HG03064 (cell line): Measurements from ENCODE around the gene HECTD2.
A peak's percentile ranks its signal among the peaks of the same experiment; 100 is the strongest.
"Not testable (repeated sequence)": the region's sequence is repeated elsewhere in the genome, so short reads cannot be mapped to it uniquely, and the experiment has no call there.

Experiments
- ATAC-seq: cut with Tn5 transposase; IDR thresholded peaks from one replicate; pipeline ENCODE4 v1.9.1; 2021; ENCODE audit warnings: low read depth; ENCODE audit not compliant: unreplicated experiment

Gene HECTD2, protein sequence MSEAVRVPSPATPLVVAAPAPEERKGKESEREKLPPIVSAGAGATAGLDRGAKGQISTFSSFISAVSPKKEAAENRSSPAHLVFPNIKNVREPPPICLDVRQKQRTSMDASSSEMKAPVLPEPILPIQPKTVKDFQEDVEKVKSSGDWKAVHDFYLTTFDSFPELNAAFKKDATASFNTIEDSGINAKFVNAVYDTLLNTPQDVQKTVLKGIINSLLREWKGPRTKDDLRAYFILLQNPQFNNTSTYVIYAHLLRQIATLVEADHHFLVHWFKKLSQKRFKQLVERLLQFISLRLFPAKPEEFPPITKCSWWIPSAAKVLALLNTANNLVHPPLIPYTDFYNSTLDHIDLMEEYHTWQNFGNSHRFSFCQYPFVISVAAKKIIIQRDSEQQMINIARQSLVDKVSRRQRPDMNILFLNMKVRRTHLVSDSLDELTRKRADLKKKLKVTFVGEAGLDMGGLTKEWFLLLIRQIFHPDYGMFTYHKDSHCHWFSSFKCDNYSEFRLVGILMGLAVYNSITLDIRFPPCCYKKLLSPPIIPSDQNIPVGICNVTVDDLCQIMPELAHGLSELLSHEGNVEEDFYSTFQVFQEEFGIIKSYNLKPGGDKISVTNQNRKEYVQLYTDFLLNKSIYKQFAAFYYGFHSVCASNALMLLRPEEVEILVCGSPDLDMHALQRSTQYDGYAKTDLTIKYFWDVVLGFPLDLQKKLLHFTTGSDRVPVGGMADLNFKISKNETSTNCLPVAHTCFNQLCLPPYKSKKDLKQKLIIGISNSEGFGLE

DNA sequence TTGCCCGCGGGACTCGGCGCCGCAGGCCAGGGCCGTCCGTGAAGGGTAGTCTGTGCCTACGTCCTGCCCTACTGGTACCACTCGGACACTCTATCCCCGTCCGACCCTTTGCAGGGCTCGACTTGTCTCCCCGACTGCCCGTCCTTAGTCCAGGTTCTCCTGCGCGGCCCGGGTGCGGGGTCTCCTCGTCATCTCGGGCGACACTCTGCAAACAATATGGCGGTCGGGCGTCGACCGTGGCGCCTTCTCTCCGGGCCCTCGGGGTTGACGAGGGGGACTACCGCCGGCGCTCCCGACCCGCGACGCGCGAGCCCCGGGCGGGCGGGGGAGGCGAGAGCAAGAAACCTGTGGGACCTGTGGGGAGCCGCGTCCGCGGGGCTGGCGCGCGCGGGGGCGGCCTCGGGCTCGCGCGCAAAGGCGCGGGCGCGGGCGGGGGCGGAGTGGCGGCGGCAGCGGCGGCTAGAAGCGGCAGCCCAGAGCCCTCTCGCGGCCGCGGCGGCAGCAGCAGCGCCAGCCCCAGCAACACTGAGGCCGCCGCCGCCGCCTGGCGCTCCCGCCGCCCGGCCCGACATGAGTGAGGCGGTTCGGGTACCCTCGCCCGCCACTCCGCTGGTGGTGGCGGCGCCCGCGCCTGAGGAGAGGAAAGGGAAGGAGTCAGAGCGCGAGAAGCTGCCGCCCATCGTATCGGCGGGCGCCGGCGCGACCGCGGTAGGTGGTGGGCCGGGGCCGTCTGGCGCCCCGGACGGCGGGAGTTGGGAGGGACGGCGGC lies at the start of gene HECTD2:
TSS of gene HECTD2 (plus strand) at position 476 of the 769 bp plus-strand sequence. CDS start at position 571, 95 bp downstream.
- peak; percentile 92 for ATAC-seq

GRCh38 chr10:91360461-91360860 lies 49.7 kb upstream of the HECTD2 start:
- no peak for ATAC-seq

DNA sequence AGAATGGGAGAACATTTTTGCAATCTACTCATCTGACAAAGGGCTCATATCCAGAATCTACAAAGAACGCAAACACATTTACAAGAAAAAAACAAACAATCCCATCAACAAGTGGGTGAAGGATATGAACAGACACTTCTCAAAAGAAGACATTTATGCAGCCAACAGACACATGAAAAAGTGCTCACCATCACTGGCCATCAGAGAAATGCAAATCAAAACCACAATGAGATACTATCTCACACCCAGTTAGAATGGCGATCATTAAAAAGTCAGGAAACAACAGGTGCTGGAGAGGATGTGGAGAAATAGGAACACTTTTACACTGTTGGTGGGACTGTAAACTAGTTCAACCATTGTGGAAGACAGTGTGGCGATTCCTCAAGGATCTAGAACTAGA lies 44.6 kb upstream of the HECTD2 start:
- not testable (repeated sequence) for ATAC-seq

- no peak for ATAC-seq
These were observed 43.4 kb upstream of the HECTD2 start for GRCh38 chr10:91366704-91367103.

GRCh38 chr10:91367127-91367531 lies 43.0 kb upstream of the HECTD2 start:
- no peak for ATAC-seq

DNA sequence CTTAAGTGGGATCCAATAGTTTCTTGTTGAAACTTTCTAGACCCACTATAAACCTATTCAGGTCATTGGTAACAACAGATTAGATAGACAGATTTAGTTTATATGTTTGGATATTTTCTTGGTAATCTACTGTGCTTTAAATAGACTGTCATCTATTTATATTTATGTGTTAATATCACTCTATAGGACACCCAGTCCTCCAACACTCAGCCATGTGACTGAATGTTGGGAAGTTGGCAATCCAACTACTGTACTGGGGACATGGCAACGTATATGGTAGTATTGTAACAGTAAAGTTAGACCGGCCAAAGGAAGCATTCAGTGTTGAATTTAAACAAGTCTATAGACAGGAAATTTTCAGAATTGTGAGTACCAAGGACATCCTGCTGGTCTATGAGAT lies 42.6 kb upstream of the HECTD2 start:
- ATAC-seq: no peak

- ATAC-seq: not testable (repeated sequence)
These were observed 40.1 kb upstream of the HECTD2 start for GRCh38 chr10:91369978-91370589.

GRCh38 chr10:91374052-91374451 lies 36.1 kb upstream of the HECTD2 start:
- no peak for ATAC-seq

DNA sequence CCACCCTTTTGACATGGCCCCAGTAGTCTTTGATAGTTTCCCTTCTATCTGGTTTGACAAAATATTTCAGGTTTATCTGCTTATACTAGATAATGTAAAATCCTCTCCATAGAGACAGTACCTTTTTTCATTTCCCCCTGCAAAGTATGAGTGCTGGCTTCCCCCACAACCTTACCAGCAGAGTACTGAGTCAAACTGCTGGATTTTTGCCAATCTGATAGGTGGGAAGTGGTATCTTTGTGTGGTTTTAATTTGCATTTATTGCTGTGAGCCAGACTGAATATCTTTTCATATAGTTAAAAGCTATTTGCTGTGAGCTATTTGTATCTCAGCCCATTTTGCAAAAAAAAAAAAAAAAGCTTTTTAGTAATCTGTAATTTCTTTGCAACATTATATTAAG lies 32.1 kb upstream of the HECTD2 start:
- no peak for ATAC-seq

- no peak for ATAC-seq
These were observed 29.3 kb upstream of the HECTD2 start for GRCh38 chr10:91380873-91381256.

GRCh38 chr10:91381257-91381891 lies 28.8 kb upstream of the HECTD2 start:
- ATAC-seq: no peak

- ATAC-seq: no peak
These were observed 24.6 kb upstream of the HECTD2 start for GRCh38 chr10:91385306-91386085.

DNA sequence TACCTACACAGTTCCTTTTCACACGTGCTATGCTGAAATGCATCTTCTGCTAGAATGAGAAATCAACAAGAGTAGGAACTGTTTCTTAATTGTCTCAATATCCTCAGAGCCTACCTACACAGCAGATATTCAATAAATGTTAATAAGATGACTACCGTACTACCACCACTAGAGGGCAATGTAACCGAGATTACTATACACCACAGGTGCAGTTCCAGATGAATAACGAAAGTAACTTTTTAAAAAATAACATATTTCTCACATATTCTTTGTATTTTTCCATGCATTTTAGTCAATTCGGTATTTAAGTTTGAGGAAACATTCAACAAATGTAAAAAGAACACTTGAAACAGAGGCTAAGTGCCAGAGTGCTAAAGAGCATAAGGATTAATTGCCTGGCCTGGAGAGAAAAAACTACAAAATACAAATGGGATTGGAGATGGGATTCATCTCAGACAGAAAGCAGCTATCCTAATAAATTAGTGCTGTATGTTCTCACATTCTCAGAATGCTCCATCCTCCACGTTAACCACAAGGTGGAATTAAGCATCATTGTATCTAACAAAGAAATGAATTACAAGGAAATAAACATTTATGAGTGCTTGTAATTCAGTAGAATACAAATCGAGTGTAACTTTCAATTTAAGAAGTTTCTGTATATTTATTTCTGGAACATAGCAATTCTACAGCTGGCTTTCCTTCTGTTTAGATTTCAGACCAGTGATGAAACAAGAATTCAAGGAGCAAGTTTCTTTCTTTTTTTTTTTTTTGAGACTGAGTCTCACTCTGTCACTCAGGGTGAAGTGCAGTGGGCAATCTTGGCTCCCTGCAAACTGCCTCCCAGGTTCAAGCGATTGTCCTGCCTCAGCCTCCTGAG lies 20.3 kb upstream of the HECTD2 start:
- peak; percentile 98 for ATAC-seq

- ATAC-seq: not testable (repeated sequence)
These were observed 19.7 kb upstream of the HECTD2 start for GRCh38 chr10:91390513-91390825.

DNA sequence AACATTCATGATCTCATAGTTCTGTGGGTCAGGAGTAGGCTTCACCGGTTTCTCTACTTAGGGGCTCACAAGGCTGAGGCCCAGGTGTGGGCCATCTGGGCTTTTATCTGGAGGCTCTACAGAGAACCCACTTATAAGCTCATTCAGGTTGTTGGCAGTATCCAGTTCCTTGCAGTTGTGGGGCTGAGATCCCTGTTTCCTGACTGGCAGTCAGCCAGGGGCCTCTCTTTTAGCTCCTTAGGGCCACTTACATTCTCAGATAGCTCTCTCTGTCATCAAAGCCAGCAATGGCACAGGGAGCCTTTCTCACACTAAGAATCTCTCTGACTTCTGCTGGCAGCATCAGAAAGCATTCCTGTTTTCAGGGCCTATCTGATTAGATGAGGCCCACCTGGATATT lies 18.2 kb upstream of the HECTD2 start:
- no peak for ATAC-seq

DNA sequence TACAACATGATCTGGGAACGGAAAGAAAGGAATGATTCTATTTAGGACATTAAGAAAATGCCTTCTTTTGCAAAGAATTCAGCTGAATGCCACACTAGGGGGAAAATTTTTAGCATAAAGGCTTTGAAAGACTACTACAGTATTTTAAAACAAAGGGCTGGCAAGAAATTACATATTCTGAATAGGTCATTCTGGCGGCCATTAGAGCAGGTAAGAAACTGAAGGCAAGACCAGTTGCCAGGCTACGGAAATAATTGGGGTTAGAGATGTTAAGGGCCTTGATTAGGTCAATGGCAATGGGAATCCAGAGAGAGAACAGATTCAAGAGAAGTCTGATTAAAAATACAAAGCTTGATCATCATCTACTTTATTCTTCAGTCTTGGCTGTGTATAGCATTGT lies 3.8 kb upstream of the HECTD2 start:
- ATAC-seq: no peak

- ATAC-seq: peak; percentile 49
These were observed 875 bp upstream of the HECTD2 start for GRCh38 chr10:91409069-91409868.
